ENCODE measurements around the gene PFKFB3.
A peak's percentile ranks its signal among the peaks of the same experiment; 100 is the strongest.

PFKFB3 gene

DNA sequence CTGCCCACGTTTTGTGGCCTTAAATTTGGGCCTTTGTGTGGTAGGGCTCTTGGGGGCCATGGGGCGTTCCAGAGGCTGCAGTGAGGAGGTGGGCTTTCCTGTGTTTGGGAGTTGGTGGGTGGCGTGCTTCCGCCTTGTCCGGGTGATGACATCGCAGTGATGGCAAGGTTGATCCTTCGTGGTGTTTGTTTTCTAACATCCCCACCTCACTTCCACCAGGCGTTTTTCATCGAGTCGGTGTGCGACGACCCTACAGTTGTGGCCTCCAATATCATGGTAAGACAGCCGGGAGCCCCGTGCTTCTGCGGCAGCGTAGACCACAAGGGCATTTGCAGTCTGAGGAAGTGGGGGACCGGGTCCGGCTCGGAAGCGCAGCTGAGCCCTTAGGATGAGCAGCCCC, 14.2 kb downstream of the PFKFB3 start:
- peaks cover 80% of the 10 kb centered on the region for H3K36me3 Mint-ChIP-seq (ENCODE audit: low read depth)
- no peaks in the 10 kb centered on the region for H3K27me3 Mint-ChIP-seq
- H3K27ac Mint-ChIP-seq, result no peak overlapping the region
- no peaks in the 10 kb centered on the region for H3K9me3 Mint-ChIP-seq
- no peaks in the 10 kb centered on the region for H3K4me1 Mint-ChIP-seq (ENCODE audit: low read depth)
- H3K4me3 Mint-ChIP-seq, result no peak overlapping the region

DNA sequence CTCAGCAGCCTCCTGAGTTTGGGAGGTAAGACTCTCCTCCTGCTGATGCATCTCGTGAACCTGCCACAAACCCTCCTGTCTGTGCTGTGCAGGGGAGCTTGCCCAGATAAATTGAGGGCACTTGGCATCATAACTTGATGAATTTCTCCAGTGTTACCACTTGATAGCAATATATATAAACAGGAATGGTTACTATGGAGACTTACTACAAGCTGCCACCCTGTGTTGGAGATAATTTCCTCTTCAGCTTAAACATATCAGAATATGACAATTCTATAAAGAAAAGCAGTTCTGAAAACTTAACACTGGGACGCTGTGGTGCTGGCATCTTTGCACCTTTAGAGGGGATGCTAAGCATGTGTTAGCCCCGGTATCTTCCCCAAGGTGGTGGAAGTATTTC, 14.9 kb downstream of the PFKFB3 start:
- H3K27me3 Mint-ChIP-seq, result no peaks in the 10 kb centered on the region
- H3K36me3 Mint-ChIP-seq (ENCODE audit: low read depth), result peaks cover 87% of the 10 kb centered on the region
- H3K4me3 Mint-ChIP-seq, result no peak overlapping the region
- H3K9me3 Mint-ChIP-seq, result no peaks in the 10 kb centered on the region
- no peak overlapping the region for H3K27ac Mint-ChIP-seq
- H3K4me1 Mint-ChIP-seq (ENCODE audit: low read depth), result no peaks in the 10 kb centered on the region

DNA sequence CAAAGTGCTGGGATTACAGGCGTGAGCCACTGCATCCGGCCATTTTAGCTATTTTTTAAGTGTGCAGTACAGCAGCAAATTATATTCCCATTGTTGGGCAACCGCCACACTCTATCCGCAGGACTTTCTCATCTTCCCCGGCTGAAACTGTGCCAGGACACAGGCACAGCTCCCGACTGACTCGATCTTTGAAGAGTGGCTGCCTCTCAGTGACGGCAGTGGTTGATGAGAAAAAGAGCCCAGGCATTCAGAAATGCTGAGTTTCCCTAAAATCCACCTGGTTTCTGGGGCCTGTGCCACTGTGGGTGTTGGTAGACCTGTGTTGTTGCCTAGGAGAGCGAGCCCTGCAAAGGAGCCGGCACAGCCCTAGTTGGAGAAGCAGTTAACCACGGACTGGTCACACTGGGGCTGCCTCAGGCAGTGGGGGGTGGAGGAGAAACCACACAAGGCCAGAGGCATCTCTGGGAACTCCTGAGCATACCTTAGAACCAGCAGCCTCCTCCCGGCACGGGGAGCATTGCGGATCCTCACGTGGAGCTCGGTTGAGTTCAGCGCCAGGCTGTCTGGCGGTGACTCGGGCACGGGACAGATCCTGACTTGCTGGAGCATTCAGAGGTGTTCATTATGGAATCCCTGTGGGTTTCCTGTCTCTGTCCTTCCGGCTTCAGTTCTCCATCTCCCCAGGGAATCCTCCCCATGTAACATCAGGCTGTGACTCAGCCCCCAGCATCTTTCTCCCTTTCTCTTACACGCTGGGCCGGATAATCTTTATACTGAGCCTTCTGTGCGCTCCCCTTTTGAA, 16.2 kb downstream of the PFKFB3 start:
- H3K4me3 Mint-ChIP-seq, result no peak overlapping the region
- no peaks in the 10 kb centered on the region for H3K27me3 Mint-ChIP-seq
- H3K27ac Mint-ChIP-seq, result no peak overlapping the region
- no peaks in the 10 kb centered on the region for H3K4me1 Mint-ChIP-seq (ENCODE audit: low read depth)
- H3K9me3 Mint-ChIP-seq, result no peaks in the 10 kb centered on the region
- peaks cover 84% of the 10 kb centered on the region for H3K36me3 Mint-ChIP-seq (ENCODE audit: low read depth)

DNA sequence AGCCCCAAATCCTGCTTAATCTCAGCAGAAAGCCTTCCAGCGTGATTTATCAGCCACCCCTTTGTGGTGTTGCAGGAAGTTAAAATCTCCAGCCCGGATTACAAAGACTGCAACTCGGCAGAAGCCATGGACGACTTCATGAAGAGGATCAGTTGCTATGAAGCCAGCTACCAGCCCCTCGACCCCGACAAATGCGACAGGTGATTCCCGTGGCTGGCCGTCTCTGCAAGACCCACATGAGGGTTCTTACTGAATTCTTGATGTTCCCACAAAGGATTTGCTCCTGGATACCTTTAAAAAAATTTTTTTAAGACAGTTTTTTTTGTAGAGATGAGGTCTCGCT, 16.7 kb downstream of the PFKFB3 start:
- Mint-ChIP-seq H3K36me3 (ENCODE audit: low read depth) (peaks cover 84% of the 10 kb centered on the region), H3K4me3 (no peak overlapping the region), H3K4me1 (ENCODE audit: low read depth) (no peaks in the 10 kb centered on the region), H3K27me3 (no peaks in the 10 kb centered on the region), H3K27ac (no peak overlapping the region), H3K9me3 (no peaks in the 10 kb centered on the region)

DNA sequence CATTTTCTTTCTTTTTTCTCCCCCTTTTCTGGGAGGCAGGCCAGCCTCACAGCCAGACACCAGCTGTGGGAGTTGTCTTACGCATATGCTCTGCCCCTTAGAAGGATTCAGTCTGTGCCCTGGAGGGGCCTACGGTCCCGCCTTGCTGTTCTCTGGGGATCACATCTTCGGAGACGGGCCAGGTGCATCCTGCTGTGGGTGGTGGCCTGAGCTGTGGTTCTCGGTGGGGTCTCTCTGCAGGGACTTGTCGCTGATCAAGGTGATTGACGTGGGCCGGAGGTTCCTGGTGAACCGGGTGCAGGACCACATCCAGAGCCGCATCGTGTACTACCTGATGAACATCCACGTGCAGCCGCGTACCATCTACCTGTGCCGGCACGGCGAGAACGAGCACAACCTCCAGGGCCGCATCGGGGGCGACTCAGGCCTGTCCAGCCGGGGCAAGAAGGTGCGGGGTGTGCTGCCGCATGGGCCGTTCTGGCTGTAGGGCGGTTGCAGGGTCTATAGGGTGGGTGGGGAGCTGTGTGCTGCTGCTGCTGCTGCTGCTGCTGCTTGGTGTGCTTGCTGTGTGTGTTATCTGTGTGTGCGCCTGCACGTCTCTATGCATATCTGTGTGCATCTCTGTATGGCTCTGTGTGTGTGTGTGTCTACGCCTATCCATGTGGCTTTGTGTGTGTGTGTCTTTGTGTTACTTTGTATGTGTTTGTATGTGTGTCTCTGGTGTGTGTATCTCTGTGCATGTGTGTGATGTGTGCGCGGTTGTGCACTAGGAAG, 17.9 kb downstream of the PFKFB3 start:
- peaks cover 79% of the 10 kb centered on the region for H3K36me3 Mint-ChIP-seq (ENCODE audit: low read depth)
- H3K4me1 Mint-ChIP-seq (ENCODE audit: low read depth), result no peaks in the 10 kb centered on the region
- no peaks in the 10 kb centered on the region for H3K27me3 Mint-ChIP-seq
- no peaks in the 10 kb centered on the region for H3K9me3 Mint-ChIP-seq
- H3K4me3 Mint-ChIP-seq, result no peak overlapping the region
- no peak overlapping the region for H3K27ac Mint-ChIP-seq

DNA sequence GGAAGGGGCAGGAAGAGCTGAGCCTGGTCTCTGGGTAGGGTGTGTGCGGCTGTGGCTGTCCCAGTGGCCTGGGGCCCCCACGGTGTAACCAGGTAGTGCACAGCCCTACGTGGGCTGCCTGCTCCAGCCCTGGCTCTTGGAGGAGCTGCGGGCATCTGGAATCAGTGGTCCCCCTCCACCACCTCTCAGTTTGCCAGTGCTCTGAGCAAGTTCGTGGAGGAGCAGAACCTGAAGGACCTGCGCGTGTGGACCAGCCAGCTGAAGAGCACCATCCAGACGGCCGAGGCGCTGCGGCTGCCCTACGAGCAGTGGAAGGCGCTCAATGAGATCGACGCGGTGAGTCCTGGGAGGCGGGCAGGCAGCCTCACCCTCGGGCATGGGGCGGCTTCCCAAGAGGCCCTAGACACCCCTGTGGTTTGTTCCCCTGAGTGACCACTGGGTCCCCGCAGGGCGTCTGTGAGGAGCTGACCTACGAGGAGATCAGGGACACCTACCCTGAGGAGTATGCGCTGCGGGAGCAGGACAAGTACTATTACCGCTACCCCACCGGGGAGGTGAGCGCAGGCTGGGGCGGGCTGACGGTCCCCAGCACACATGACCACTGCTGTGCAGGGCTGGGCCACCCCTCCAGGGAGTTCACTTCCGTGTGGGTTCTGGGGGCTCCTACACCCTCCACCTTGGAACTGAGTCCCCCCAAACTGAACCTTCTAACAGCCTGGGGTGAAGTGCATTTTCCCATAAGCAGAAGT, 18.6 kb downstream of the PFKFB3 start:
- no peak overlapping the region for H3K4me3 Mint-ChIP-seq
- H3K4me1 Mint-ChIP-seq (ENCODE audit: low read depth), result no peaks in the 10 kb centered on the region
- H3K36me3 Mint-ChIP-seq (ENCODE audit: low read depth), result peaks cover 85% of the 10 kb centered on the region
- H3K9me3 Mint-ChIP-seq, result no peaks in the 10 kb centered on the region
- H3K27ac Mint-ChIP-seq, result no peak overlapping the region
- no peaks in the 10 kb centered on the region for H3K27me3 Mint-ChIP-seq

DNA sequence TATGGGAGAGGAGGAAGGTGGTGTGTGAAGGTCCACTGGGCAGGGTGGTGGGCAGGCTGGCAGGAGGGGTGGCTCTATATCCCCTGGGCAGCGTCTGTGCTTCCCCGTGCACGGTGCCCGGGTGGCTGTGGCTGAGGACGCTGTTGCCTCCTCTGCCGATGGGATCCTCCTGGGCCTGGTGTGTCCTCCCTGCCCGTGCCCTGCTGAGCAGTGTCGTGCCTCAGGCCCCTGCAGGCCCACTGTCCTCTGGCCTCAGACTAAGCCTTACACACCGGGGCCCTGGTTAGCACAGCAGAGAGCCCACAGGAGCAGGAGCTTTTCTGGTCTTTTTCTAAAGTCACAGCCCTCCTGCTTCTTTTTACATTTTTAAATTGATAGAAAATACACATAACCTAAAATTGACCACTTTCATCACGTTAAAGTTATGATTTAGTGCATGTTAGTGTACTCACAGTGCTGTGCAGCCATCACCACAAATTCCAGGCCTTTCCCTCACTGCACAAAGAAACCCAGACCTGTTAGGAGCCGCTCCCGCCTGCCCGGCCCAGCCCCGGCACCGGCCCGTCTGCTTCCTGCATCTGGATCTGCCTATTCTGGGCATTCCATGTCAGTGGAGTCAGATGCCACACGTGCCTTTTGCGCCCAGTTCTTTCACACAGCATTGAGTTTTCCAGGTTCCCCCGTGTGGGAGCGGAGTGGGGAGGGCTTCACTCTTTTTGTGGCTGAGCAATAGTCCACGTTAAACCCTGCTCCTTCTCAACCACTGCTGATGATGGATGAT, 19.4 kb downstream of the PFKFB3 start:
- Mint-ChIP-seq H3K36me3 (ENCODE audit: low read depth) (peaks cover 82% of the 10 kb centered on the region), H3K4me3 (no peak overlapping the region), H3K9me3 (no peaks in the 10 kb centered on the region), H3K27ac (no peak overlapping the region), H3K27me3 (no peaks in the 10 kb centered on the region), H3K4me1 (ENCODE audit: low read depth) (no peaks in the 10 kb centered on the region)

DNA sequence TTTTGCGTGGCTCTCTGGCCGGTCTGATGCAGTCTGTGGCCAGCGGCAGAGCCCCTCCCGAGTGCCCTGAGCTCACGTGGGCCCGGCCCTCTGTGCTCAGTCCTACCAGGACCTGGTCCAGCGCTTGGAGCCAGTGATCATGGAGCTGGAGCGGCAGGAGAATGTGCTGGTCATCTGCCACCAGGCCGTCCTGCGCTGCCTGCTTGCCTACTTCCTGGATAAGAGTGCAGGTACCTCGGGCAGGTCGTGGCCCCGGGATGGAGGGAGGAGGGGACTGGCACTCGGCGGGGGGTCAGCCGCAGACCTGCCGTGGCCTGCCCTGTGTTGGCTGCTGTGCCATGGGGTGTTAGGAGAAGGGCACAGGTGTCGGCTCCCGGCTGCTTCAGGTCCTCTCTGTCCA, 20.0 kb downstream of the PFKFB3 start:
- no peak overlapping the region for H3K4me3 Mint-ChIP-seq
- no peaks in the 10 kb centered on the region for H3K9me3 Mint-ChIP-seq
- no peaks in the 10 kb centered on the region for H3K4me1 Mint-ChIP-seq (ENCODE audit: low read depth)
- H3K27me3 Mint-ChIP-seq, result no peaks in the 10 kb centered on the region
- H3K36me3 Mint-ChIP-seq (ENCODE audit: low read depth), result peaks cover 83% of the 10 kb centered on the region
- H3K27ac Mint-ChIP-seq, result no peak overlapping the region

DNA sequence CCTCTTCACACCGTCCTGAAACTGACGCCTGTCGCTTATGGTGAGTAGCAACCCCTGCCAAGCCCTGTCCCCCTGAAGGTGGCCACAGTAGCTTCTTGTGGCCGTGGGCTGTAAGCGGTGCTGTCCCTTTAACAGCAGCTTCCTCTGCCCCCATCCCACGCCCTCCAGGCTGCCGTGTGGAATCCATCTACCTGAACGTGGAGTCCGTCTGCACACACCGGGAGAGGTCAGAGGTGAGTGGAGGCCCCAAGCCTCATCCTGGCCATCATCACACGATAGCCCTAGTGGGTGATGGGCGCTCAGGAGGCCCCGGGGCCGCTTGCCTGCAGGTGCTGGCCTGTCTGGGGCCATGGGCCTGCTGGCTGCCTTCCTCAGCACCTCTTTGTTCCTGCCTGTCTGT, 21.2 kb downstream of the PFKFB3 start:
- Mint-ChIP-seq H3K27ac (no peak overlapping the region), H3K27me3 (no peaks in the 10 kb centered on the region), H3K4me1 (ENCODE audit: low read depth) (no peaks in the 10 kb centered on the region), H3K4me3 (no peak overlapping the region), H3K9me3 (no peaks in the 10 kb centered on the region), H3K36me3 (ENCODE audit: low read depth) (peaks cover 78% of the 10 kb centered on the region)

DNA sequence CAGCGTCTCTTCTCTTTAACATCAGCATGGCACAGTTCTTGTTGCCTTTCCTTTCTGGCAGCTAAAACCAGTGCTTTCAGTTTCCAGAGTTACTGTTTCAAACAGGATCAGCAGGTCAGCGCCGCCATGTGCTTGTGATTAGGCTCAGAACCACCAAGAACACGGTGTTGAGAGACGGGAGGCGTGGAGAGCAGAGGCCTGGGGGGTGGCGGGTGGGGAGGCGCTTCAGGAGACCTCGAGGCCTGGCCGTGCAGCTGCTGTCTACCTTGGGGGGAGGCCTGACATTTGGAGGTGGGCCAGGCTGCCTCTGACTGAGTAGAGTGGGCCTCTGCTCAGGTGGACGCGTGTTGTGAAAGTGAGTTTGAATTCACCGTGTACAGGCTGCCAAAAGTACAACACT, 22.0 kb downstream of the PFKFB3 start:
- Mint-ChIP-seq H3K27me3 (no peaks in the 10 kb centered on the region), H3K27ac (no peak overlapping the region), H3K9me3 (no peaks in the 10 kb centered on the region), H3K4me1 (ENCODE audit: low read depth) (no peaks in the 10 kb centered on the region), H3K4me3 (no peak overlapping the region), H3K36me3 (ENCODE audit: low read depth) (peaks cover 72% of the 10 kb centered on the region)

DNA sequence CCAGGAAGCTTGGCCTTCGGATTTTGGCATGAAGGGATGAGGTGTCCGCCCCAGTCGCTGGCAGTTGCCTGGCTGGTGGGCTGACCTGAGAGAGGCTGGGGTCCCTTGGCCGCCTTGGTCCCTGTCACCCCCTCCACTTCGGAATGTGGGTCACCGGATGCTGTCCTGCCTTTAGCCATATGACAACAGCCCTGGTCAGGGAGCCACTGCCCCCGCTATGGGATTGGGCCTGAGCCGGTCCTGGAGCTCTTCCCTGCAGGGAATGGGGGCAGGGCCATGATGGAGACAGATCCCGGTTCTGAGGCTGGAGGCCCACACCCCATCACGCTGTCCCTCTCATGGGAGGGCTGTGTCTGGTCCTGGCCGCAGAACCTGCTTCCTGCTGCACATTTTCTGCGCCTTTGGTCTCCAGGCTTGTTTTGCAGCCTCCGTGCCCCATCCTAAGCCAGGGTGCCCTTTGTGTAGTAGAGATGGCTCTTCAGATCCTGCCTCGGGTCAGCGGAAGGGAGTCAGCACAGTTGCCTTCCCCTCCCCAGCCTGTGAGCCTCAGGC, 22.6 kb downstream of the PFKFB3 start:
- H3K4me3 Mint-ChIP-seq, result no peak overlapping the region
- no peaks in the 10 kb centered on the region for H3K4me1 Mint-ChIP-seq (ENCODE audit: low read depth)
- H3K27me3 Mint-ChIP-seq, result no peaks in the 10 kb centered on the region
- peaks cover 72% of the 10 kb centered on the region for H3K36me3 Mint-ChIP-seq (ENCODE audit: low read depth)
- no peaks in the 10 kb centered on the region for H3K9me3 Mint-ChIP-seq
- no peak overlapping the region for H3K27ac Mint-ChIP-seq

DNA sequence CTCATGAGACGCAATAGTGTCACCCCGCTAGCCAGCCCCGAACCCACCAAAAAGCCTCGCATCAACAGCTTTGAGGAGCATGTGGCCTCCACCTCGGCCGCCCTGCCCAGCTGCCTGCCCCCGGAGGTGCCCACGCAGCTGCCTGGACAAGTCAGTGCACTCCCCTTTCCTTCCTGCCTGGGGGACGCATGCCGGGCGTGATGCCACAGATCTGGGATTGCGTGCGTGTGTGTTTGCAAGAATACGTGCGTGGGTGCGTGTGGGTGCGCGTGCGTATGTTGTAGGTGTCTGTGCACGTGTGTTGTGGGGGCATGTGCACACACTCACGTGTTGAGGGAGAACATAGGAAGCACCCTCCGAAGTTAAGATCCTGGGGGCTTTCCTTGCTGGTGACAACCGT, 23.5 kb downstream of the PFKFB3 start:
- Mint-ChIP-seq H3K27me3 (no peaks in the 10 kb centered on the region), H3K36me3 (ENCODE audit: low read depth) (peaks cover 70% of the 10 kb centered on the region), H3K4me1 (ENCODE audit: low read depth) (no peaks in the 10 kb centered on the region), H3K9me3 (no peaks in the 10 kb centered on the region), H3K4me3 (no peak overlapping the region), H3K27ac (peak overlapping the region; percentile 36)

DNA sequence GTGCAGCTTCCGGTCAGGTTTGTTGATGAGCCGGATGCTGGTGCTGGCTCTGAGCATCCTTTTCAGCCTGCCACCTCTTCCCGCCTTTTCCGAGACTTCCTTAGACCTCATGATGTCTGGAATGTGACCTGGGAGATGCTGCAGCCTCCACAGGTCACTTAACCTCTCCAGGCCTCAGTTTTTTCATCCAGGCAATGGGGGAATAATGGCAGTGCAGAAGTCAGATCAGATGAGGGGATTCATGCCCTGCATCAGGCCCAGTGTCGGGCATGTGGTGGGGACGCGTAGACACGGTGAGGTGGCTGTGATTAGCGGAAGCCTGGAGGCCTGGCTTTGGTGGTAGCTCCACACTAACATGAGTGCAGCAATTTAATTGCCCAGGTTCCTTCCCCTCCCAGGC, 24.6 kb downstream of the PFKFB3 start:
- H3K4me3 Mint-ChIP-seq, result no peak overlapping the region
- no peaks in the 10 kb centered on the region for H3K4me1 Mint-ChIP-seq (ENCODE audit: low read depth)
- H3K36me3 Mint-ChIP-seq (ENCODE audit: low read depth), result peaks cover 68% of the 10 kb centered on the region
- H3K9me3 Mint-ChIP-seq, result no peaks in the 10 kb centered on the region
- H3K27me3 Mint-ChIP-seq, result no peaks in the 10 kb centered on the region
- H3K27ac Mint-ChIP-seq, result no peak overlapping the region

DNA sequence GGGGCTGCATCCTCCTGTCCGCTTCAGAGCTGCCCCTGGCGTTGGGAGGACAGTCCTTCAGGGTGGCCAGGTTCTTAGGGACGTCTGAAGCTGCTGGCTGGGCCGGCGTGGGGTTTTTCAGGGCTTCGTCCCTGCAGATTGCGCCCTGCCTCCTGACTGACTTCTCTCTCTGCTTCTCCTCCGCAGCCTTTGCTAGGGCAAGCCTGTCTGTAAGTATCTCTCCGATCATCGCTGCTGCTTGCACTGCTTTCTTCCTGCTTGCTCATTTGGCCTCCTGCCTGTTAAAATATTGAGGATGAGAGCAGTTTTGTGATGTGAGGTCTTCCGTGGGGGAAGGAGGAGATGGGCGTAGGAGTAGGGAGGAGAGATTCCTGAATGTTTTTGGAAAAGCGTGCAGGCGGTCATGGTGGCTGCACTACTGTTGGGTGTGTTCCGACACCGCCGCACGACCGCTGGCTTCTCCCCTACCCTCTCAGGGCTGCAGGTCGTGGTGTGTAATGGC, 25.3 kb downstream of the PFKFB3 start:
- peaks cover 71% of the 10 kb centered on the region for H3K36me3 Mint-ChIP-seq (ENCODE audit: low read depth)
- H3K4me1 Mint-ChIP-seq (ENCODE audit: low read depth), result no peaks in the 10 kb centered on the region
- H3K9me3 Mint-ChIP-seq, result no peaks in the 10 kb centered on the region
- no peaks in the 10 kb centered on the region for H3K27me3 Mint-ChIP-seq
- no peak overlapping the region for H3K4me3 Mint-ChIP-seq
- no peak overlapping the region for H3K27ac Mint-ChIP-seq
